Measurements from ENCODE around the gene SGMS1. TPM values are rescaled to one million over a fixed set of nuclear protein-coding genes. Genes with fewer than 3 reads are reported as not detected.

Gene SGMS1
- total RNA-seq, 1 experiment from 2014 or later: 20.4 TPM

GRCh38 chr10:50516171-50516570 is 107.6 kb downstream of the SGMS1 start:
- Mint-ChIP-seq H3K4me3 (no peak overlapping the region), H3K9me3 (no peaks in the 10 kb centered on the region), H3K36me3 (ENCODE audit: insufficient read depth in 1 of 3, low read depth in 3 of 3) (no peaks in the 10 kb centered on the region), H3K27me3 (ENCODE audit: low read depth) (no peaks in the 10 kb centered on the region), H3K27ac (no peak overlapping the region), H3K4me1 (no peaks in the 10 kb centered on the region)
- no CpG with 5 or more reads among the region's 1 CpG for WGBS (ENCODE audit: extremely low coverage, insufficient read length, low lambda C conversion rate)
- Histone ChIP-seq H3K56ac (ENCODE audit: insufficient read length, low read depth, low read length) (no peak overlapping the region), H2BK120ac (ENCODE audit: low read depth, low read length, poor library complexity, severe bottlenecking) (no peak overlapping the region), H3K23ac (ENCODE audit: insufficient read length, low read depth, low read length) (no peak overlapping the region), H3K79me1 (ENCODE audit: insufficient read depth, low read depth, low read length, poor library complexity, severe bottlenecking) (no peaks in the 10 kb centered on the region), H2AFZ (ENCODE audit: low read length) (no peak overlapping the region), H3K23me2 (ENCODE audit: insufficient read length, low read depth, low read length, poor library complexity, severe bottlenecking) (no peaks in the 10 kb centered on the region), H3K9ac (ENCODE audit: extremely low read depth, insufficient read length, low read length) (no peak overlapping the region), H3K9me3 (ENCODE audit: control insufficient read depth, low read depth, low read length) (no peaks in the 10 kb centered on the region), H3T11ph (ENCODE audit: low read length) (no peak overlapping the region), H2BK12ac (ENCODE audit: insufficient read length, low read depth, low read length) (no peak overlapping the region), H2BK5ac (ENCODE audit: insufficient read length, low read length) (no peak overlapping the region), H2AK5ac (ENCODE audit: insufficient read length, low read length) (no peak overlapping the region), H3K14ac (ENCODE audit: insufficient read depth, low read length) (no peak overlapping the region), H4K8ac (replicated peaks; ENCODE audit: insufficient read length, low read depth, low read length) (no peak overlapping the region), H4K91ac (ENCODE audit: insufficient read length, low read depth, low read length) (no peak overlapping the region), H3K27me3 (ENCODE audit: insufficient read depth, low read length) (no peaks in the 10 kb centered on the region), H4K20me1 (ENCODE audit: control insufficient read depth, insufficient read depth, insufficient read length) (no peaks in the 10 kb centered on the region), H2BK15ac (ENCODE audit: low read depth, low read length) (no peak overlapping the region), H3K4me1 (ENCODE audit: insufficient read depth, low read length) (no peaks in the 10 kb centered on the region), H3K79me2 (ENCODE audit: insufficient read depth, low read length) (no peaks in the 10 kb centered on the region), H3K18ac (ENCODE audit: insufficient read length, low read depth, low read length) (no peak overlapping the region), H2BK20ac (ENCODE audit: low read depth, low read length, poor library complexity, severe bottlenecking) (no peak overlapping the region), H3K4ac (ENCODE audit: low read depth, low read length) (no peak overlapping the region), H3K4me2 (ENCODE audit: insufficient read depth, insufficient read length, low read length) (no peak overlapping the region), H4K5ac (ENCODE audit: insufficient read length, low read depth, low read length) (no peak overlapping the region), H3K27ac (ENCODE audit: insufficient read length, low read depth, low read length) (no peak overlapping the region)
- no peak for TF ChIP-seq CTCF (conservative IDR thresholded peaks at IDR 0.05)
- no peak for DNase-seq
